ENCODE results near the gene LRRC18.

- TF ChIP-seq CTCF (IDR thresholded peaks at IDR 0.05), result no peak
- no peak for TF ChIP-seq EZH2 (IDR thresholded peaks at IDR 0.05; ENCODE audit: borderline replicate concordance, insufficient read depth, low read depth, low read length, poor library complexity, severe bottlenecking)
Observed at GRCh38 chr10:48958598-48959190, 19.1 kb upstream of the LRRC18 start.
